HepG2 (cell line): ENCODE measurements around the gene ASTN2. TPM values are rescaled to one million over a fixed set of nuclear protein-coding genes. Genes with fewer than 3 reads are reported as not detected.

Source experiments
- ATAC-seq: fragments of 200-7000 bp; cut with Tn5 transposase; 3 replicates; pipeline ENCODE4 v1.9.1; 2020; ENCODE audit warnings: mild to moderate bottlenecking, moderate library complexity
- BruUV-seq: library from RNA; stranded (reverse); fragments of 400-500 nt; replicated peaks from 2 replicates; lab custom pipeline; 2021; lab: Mats Ljungman, UMichigan
- CTCF ChIA-PET: fragments of 300-600 bp; formaldehyde crosslinking; extraction: SDS; loops from one replicate; lab custom pipeline; 2021; ENCODE audit warnings: low total read pairs, inconsistent platforms, low intra/inter-chr PET ratio; lab: Yijun Ruan, JAX
- POLR2A ChIA-PET: fragments of 350-600 bp; sonication (Branson Sonifier 250); formaldehyde crosslinking; loops from one replicate; lab custom pipeline; 2020; ENCODE audit warnings: antibody characterized with exemption, inconsistent platforms; lab: Yijun Ruan, JAX
- DNase-seq: peaks from one replicate; pipeline ENCODE4 v3.0.0-alpha.2; 2015; ENCODE audit warnings: low spot score
- FAIRE-seq: peaks from 3 replicates; lab custom pipeline; 2011; peaks lifted over from hg19 to GRCh38; lab: Jason Lieb, UNC
- H2AFZ ChIP-seq: one replicate; pipeline ENCODE4 v1.6.1; 2011; ENCODE audit warnings: low read length, inconsistent platforms
- H3K27ac ChIP-seq: fragments of 300-600 bp; 3 replicates; pipeline ENCODE4 v1.8.0; 2011; ENCODE audit warnings: mixed run types, mild to moderate bottlenecking, mixed read lengths, low read length, inconsistent platforms; ENCODE audit not compliant: insufficient read depth; ENCODE audit errors: extremely low read length
- H3K27me3 ChIP-seq, 2 experiments: fragments of 200-600 bp in 1 of 2; 2 replicates in 1 of 2; 3 replicates in 1 of 2; pipeline versions ENCODE4 v1.6.0 to v1.8.0; 2011; ENCODE audit warnings: low read length in 2 of 2, mild to moderate bottlenecking in 2 of 2, moderate library complexity in 2 of 2, inconsistent platforms in 1 of 2; ENCODE audit not compliant: insufficient read depth in 2 of 2, control insufficient read depth in 1 of 2
- H3K36me3 ChIP-seq, 2 experiments: fragments of 200-600 bp in 1 of 2; replicated peaks in 1 of 2; 2 replicates in 1 of 2; 3 replicates in 1 of 2; pipeline versions ENCODE4 v1.5.1 to v1.8.0; 2011; ENCODE audit warnings: low read length in 2 of 2, inconsistent platforms in 1 of 2; ENCODE audit not compliant: insufficient read depth in 2 of 2, control insufficient read depth in 1 of 2
- H3K4me1 ChIP-seq: 2 replicates; pipeline ENCODE4 v1.5.1; 2012; ENCODE audit warnings: low read length, inconsistent platforms; ENCODE audit not compliant: insufficient read depth
- H3K4me2 ChIP-seq: 2 replicates; pipeline ENCODE4 v1.6.0; 2011; ENCODE audit warnings: low read depth, low read length, inconsistent platforms
- H3K4me3 ChIP-seq, 3 experiments: fragments of 200-600 bp in 1 of 3; sonication (generic), shearing (Covaris generic) in 1 of 3; replicated peaks in 1 of 3; 2 replicates each; pipeline ENCODE4 v1.5.1; 2011 to 2016; ENCODE audit warnings: low read length in 3 of 3, inconsistent platforms in 2 of 3, low read depth in 2 of 3, mild to moderate bottlenecking in 2 of 3, control low read depth in 1 of 3, mixed read lengths in 1 of 3; ENCODE audit not compliant: insufficient read depth in 1 of 3
- H3K79me2 ChIP-seq: one replicate; pipeline ENCODE4 v1.6.1; 2011; ENCODE audit warnings: low read length, inconsistent platforms; ENCODE audit not compliant: insufficient read depth
- H3K9ac ChIP-seq: 2 replicates; pipeline ENCODE4 v1.6.0; 2011; ENCODE audit warnings: mild to moderate bottlenecking, low read depth, low read length, inconsistent platforms; ENCODE audit not compliant: insufficient read depth
- H3K9me3 ChIP-seq: 2 replicates; pipeline ENCODE4 v1.5.1; 2012; ENCODE audit warnings: mild to moderate bottlenecking, low read length
- H4K20me1 ChIP-seq: 2 replicates; pipeline ENCODE4 v1.6.0; 2011; ENCODE audit warnings: inconsistent platforms, mild to moderate bottlenecking, low read length, moderate library complexity; ENCODE audit not compliant: insufficient read depth
- ARNT ChIP-seq: fragments of 450-650 bp; IDR thresholded peaks from 2 replicates; pipeline ENCODE4 v1.6.1; 2017
- WGBS: methylation state at CpG from one replicate; pipeline ENCODE4 v1.1.6; 2017; ENCODE audit warnings: low lambda C conversion rate; 5-methylcytosine and 5-hydroxymethylcytosine counted together
- in situ Hi-C: cut with HindIII; loops from 2 replicates; pipeline ENCODE4 v1.10.0; 2017; ENCODE audit warnings: low pct_unique_long_range_greater_than_20kb; ENCODE audit not compliant: extremely low pct_ligation_motif_present
- intact Hi-C: fragments of 100-400 bp; cut with micrococcal nuclease; formaldehyde crosslinking; loops from one replicate; pipeline ENCODE4 v1.10.0; 2022; ENCODE audit not compliant: unreplicated experiment
- polyA plus RNA-seq, 8 experiments: library from polyadenylated mRNA; depleted of rRNA in 3 of 8; stranded (reverse) in 7 of 8; unstranded in 1 of 8; fragments of >200 nt; fragmentation: Illumina TruSeq in 4 of 8; extraction: Trizol in 4 of 8; gene quantifications; 2 replicates each; pipeline versions ENCODE4 v1.2.1 to v1.2.3, GENCODE V29; 2011 to 2016; ENCODE audit warnings: low read depth in 4 of 8, missing spikeins in 1 of 8, mixed read lengths in 1 of 8; ENCODE audit not compliant: insufficient read depth in 1 of 8
- total RNA-seq, 5 experiments: library from RNA; depleted of rRNA; stranded (reverse); fragments of >200 nt; fragmentation: Illumina TruSeq; extraction: Trizol; gene quantifications; 2 replicates each; pipeline ENCODE4 v1.2.3, GENCODE V29; 2016; ENCODE audit warnings: low read depth in 1 of 5
- TF ChIP-seq, protein P1 (sequence below): sonication (generic); formaldehyde crosslinking; IDR thresholded peaks from 2 replicates; pipeline ENCODE4 v1.5.0; 2020; ENCODE audit warnings: mild to moderate bottlenecking, missing genetic modification reagents

Gene ASTN2
- total and polyA plus RNA-seq, 2 of the 13 experiments (the other 11 are each of a cell fraction or from before 2014, with no cell fraction given) = 5.2 to 13.5 TPM

- H4K20me1 ChIP-seq = no peaks in the 10 kb centered on the region
- no peak overlapping the region for H3K4me2 ChIP-seq
- TF ChIP-seq ARNT = no peak
- no peaks in the 10 kb centered on the region; a peak in 1 of 5 replicates for H3K27me3 ChIP-seq
- ChIA-PET POLR2A (no interaction called here), CTCF (no interaction called here)
- no TSS peak for BruUV-seq
- ATAC-seq (no peak), FAIRE-seq (no peak), DNase-seq (no peak)
- WGBS = 9% methylated on average over 13 of the region's 16 CpGs
- H3K36me3 ChIP-seq = no peaks in the 10 kb centered on the region
- intact Hi-C loops (no loop called here), in situ Hi-C loops (no loop called here)
- H3K79me2 ChIP-seq = no peaks in the 10 kb centered on the region
- H3K4me3 ChIP-seq = no peak overlapping the region
- no peaks in the 10 kb centered on the region for H3K4me1 ChIP-seq
- H3K9ac ChIP-seq = no peak overlapping the region
- no peak overlapping the region for H2AFZ ChIP-seq
- H3K27ac ChIP-seq = no peak overlapping the region
- H3K9me3 ChIP-seq = no peaks in the 10 kb centered on the region
Measured at GRCh38 chr9:116959809-116960208, 455.0 kb downstream of the ASTN2 start.

GRCh38 chr9:116958881-116959280 lies 456.0 kb downstream of the ASTN2 start:
- Histone ChIP-seq H3K36me3 (no peaks in the 10 kb centered on the region), H3K27ac (no peak overlapping the region), H3K9ac (no peak overlapping the region), H4K20me1 (no peaks in the 10 kb centered on the region), H3K79me2 (no peaks in the 10 kb centered on the region), H3K9me3 (no peaks in the 10 kb centered on the region), H3K27me3 (no peaks in the 10 kb centered on the region; a peak in 1 of 5 replicates), H3K4me1 (no peaks in the 10 kb centered on the region), H3K4me3 (no peak overlapping the region), H2AFZ (no peak overlapping the region), H3K4me2 (no peak overlapping the region)
- intact Hi-C loops = no loop called here
- TF ChIP-seq, protein P1, sequence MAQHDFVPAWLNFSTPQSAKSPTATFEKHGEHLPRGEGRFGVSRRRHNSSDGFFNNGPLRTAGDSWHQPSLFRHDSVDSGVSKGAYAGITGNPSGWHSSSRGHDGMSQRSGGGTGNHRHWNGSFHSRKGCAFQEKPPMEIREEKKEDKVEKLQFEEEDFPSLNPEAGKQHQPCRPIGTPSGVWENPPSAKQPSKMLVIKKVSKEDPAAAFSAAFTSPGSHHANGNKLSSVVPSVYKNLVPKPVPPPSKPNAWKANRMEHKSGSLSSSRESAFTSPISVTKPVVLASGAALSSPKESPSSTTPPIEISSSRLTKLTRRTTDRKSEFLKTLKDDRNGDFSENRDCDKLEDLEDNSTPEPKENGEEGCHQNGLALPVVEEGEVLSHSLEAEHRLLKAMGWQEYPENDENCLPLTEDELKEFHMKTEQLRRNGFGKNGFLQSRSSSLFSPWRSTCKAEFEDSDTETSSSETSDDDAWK (CRISPR knock-in tag) = no peak
- ATAC-seq (no peak), FAIRE-seq (no peak), DNase-seq (no peak)
- ChIA-PET CTCF (no interaction called here), POLR2A (no interaction called here)
- WGBS = 18% methylated on average over 5 of the region's 5 CpGs
- in situ Hi-C loops = no loop called here
- no TSS peak for BruUV-seq
